Measurements from ENCODE around the gene TCP11L2. TPM values are rescaled to one million over a fixed set of nuclear protein-coding genes. Genes with fewer than 3 reads are reported as not detected.
A peak's percentile ranks its signal among the peaks of the same experiment; 100 is the strongest.
"Not testable (repeated sequence)": the region's sequence is repeated elsewhere in the genome, so short reads cannot be mapped to it uniquely, and the experiment has no call there.

The TCP11L2 gene
- polyA plus RNA-seq, 10 donors, result 8.5 to 16.9 (median 10.4) TPM

GRCh38 chr12:106304797-106305196 is 2.3 kb downstream of the TCP11L2 start:
- DNase-seq, result no peak

GRCh38 chr12:106305376-106305775 is 2.8 kb downstream of the TCP11L2 start:
- no peak for DNase-seq

GRCh38 chr12:106307181-106307580 is 4.6 kb downstream of the TCP11L2 start:
- no peak for DNase-seq

- DNase-seq, result peak in 1 of 3 donors; percentile 13
These were observed 5.6 kb downstream of the TCP11L2 start for GRCh38 chr12:106308121-106308520.

GRCh38 chr12:106308611-106309010 is 6.1 kb downstream of the TCP11L2 start:
- DNase-seq, result peak in 1 of 3 donors; percentile 28

- DNase-seq, result peak in 1 of 3 donors; percentile 33
These were observed 7.4 kb downstream of the TCP11L2 start for GRCh38 chr12:106309671-106310505.

- DNase-seq, result no peak
These were observed 8.2 kb downstream of the TCP11L2 start for GRCh38 chr12:106310687-106311086.

GRCh38 chr12:106311139-106311538 is 8.6 kb downstream of the TCP11L2 start:
- DNase-seq, result peak in 1 of 3 donors; percentile 14

GRCh38 chr12:106313413-106313812 is 10.9 kb downstream of the TCP11L2 start:
- not testable (repeated sequence) for DNase-seq

- DNase-seq, result no peak
These were observed 13.0 kb downstream of the TCP11L2 start for GRCh38 chr12:106315523-106315922.

- DNase-seq, result no peak
These were observed 15.0 kb downstream of the TCP11L2 start for GRCh38 chr12:106317406-106318082.

- no peak for DNase-seq
These were observed 18.8 kb downstream of the TCP11L2 start for GRCh38 chr12:106321139-106321850.

GRCh38 chr12:106323537-106323936 is 21.0 kb downstream of the TCP11L2 start:
- DNase-seq, result no peak

GRCh38 chr12:106327309-106327869 is 24.9 kb downstream of the TCP11L2 start:
- no peak for DNase-seq

GRCh38 chr12:106328735-106329134 is 26.2 kb downstream of the TCP11L2 start:
- DNase-seq, result no peak

- DNase-seq, result peak in 1 of 3 donors; percentile 13
These were observed 26.9 kb downstream of the TCP11L2 start for GRCh38 chr12:106329231-106329982.

- no peak for DNase-seq
These were observed 29.1 kb downstream of the TCP11L2 start for GRCh38 chr12:106331599-106331998.

GRCh38 chr12:106332536-106332935 is 30.0 kb downstream of the TCP11L2 start:
- DNase-seq, result no peak

- DNase-seq, result no peak
These were observed 30.5 kb downstream of the TCP11L2 start for GRCh38 chr12:106333010-106333409.

GRCh38 chr12:106333756-106334155 is 31.2 kb downstream of the TCP11L2 start:
- no peak for DNase-seq

All from muscle of back (tissue), 11 donors.